Measurements from ENCODE around the gene GOLIM4. TPM values are rescaled to one million over a fixed set of nuclear protein-coding genes. Genes with fewer than 3 reads are reported as not detected.

The GOLIM4 gene
- total and polyA plus RNA-seq, 2 donors = 32.4 to 60.2 TPM

DNA sequence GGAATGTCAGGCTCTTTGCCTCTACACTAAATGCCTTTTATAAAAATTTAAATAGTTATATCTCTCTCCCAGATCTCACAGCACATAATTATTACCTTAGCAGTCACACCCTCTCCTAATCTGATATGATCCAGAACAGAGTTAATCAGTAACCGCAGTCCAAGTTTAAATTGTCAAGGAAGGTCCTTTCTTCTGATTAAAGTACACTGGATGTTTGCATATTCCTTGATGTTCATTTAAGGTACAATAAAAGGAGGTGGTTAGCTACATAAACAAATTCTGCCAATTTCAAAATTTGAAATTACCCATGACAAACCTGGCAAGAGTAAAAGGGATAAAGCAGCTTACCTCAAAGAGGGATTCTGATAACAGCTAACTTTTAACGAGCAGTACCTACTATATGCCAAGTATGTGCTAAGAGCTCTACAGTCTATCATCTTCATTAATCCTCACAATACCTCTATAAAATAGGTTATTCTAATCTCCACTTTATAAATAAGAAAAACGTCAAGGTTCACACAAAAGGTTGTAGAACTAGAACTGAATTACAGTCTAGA lies 4.3 kb downstream of the GOLIM4 start:
- WGBS = 43% methylated on average over 3 of the region's 3 CpGs
- no peaks in the 10 kb centered on the region for H3K36me3 ChIP-seq (ENCODE audit: insufficient read depth)
- no peak overlapping the region for H3K4me3 ChIP-seq (ENCODE audit: low read depth, low read length)
- no peak overlapping the region for H3K27ac ChIP-seq (ENCODE audit: low read depth)
- peaks cover 2% of the 10 kb centered on the region for H3K4me1 ChIP-seq (ENCODE audit: insufficient read depth)
- DNase-seq (ENCODE audit: extremely low spot score) = no peak

DNA sequence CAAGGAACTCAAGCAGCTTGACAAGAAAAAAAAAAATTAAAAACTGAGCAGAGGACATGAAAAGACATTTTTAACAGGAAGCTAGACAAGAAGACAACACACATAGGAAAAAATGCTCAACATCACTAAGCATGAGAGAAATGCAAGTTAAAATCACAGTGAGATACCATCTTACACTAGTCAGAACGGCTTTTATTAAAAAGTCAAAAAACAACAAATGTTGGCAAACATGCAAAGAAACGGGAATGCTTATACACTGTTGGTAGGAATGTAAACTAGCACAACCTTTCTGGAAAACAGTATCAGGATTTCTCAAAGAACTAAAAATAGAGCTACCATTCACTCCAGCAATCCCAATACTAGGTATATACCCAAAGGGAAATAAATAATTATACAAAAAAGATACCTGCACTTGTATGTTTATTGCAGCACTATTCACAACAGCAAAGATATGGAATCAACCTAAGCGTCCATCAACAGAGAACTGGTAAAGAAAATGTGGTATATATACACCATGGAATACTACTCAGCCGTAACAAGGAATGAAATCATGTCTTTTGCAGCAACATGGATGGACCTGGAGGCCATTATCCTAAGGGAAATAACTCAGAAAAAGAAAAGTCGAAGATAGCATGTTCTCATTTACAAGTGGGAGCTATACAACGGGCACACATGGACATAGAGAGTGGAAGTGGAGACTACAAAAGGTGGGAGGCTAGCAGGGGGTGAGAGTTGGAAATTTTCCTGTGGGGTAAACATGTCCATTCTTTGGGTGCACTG lies 5.2 kb downstream of the GOLIM4 start:
- no peak overlapping the region for H3K27ac ChIP-seq (ENCODE audit: low read depth)
- no peak for DNase-seq (ENCODE audit: extremely low spot score)
- peaks cover 2% of the 10 kb centered on the region for H3K4me1 ChIP-seq (ENCODE audit: insufficient read depth)
- WGBS = 66% methylated on average over 6 of the region's 6 CpGs
- H3K36me3 ChIP-seq (ENCODE audit: insufficient read depth) = no peaks in the 10 kb centered on the region
- no peak overlapping the region for H3K4me3 ChIP-seq (ENCODE audit: low read depth, low read length)

DNA sequence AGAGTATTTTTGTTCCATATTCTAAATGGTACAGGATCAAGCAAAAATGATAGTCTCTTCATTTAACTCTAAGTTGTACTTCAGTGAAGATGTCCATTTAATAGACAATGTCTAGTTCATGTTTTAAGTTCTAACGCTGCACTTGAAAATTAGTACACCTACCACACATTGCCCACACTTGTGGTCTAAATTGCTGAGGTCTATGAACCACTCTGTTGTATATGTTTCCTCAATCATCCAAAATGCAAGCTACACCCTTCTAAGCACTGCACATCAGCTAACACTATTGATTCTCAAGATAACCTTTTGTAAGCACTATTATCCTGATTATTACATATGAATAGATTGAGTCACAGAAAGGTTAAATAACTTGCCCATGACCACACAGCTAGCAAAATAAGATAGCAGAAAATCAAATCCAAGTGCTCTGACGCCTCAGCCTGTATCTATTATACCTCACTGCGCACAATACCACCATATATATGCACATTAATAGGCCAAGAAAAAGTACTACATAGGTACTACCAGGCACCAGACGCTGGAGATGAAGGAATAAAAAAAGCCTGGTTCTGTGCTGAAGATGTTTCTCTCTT lies 6.4 kb downstream of the GOLIM4 start:
- Histone ChIP-seq H3K36me3 (ENCODE audit: insufficient read depth) (no peaks in the 10 kb centered on the region), H3K27ac (ENCODE audit: low read depth) (no peak overlapping the region), H3K4me3 (ENCODE audit: low read depth, low read length) (no peak overlapping the region), H3K4me1 (ENCODE audit: insufficient read depth) (peaks cover 2% of the 10 kb centered on the region)
- DNase-seq (ENCODE audit: extremely low spot score) = no peak
- WGBS = 92% methylated on average over 4 of the region's 4 CpGs

DNA sequence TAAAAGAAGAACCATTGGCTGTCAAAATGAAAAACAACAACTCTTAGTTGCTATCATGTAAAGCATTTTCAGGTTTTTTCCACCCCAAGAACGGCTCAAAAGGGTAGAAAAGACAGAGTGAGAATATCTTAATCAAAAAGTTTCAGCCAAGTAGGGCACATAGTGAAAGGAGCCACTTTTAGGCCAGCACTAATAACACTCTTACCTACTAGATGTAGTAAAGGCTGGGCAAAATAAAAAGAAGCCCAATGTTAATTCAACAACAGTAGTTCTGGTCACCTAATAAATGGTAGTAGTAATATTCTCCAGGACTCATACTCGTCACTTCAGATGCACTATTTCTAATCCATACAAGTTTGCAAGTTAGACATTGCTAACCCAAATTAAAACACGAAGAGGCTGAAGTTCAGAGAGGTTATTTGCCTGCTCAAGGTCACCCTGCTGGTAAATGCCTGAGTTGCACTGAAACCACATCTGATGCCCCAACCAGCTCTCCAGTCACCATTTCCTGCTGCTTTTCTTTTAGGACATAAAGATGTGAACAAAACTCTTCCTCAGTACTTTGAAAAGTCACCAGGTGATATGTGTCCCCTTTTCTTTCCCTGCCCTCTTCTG lies 7.5 kb downstream of the GOLIM4 start:
- Histone ChIP-seq H3K27ac (ENCODE audit: low read depth) (no peak overlapping the region), H3K36me3 (ENCODE audit: insufficient read depth) (no peaks in the 10 kb centered on the region), H3K4me3 (ENCODE audit: low read depth, low read length) (no peak overlapping the region), H3K4me1 (ENCODE audit: insufficient read depth) (peaks cover 2% of the 10 kb centered on the region)
- WGBS = 72% methylated on average over 3 of the region's 3 CpGs
- DNase-seq (ENCODE audit: extremely low spot score) = no peak

DNA sequence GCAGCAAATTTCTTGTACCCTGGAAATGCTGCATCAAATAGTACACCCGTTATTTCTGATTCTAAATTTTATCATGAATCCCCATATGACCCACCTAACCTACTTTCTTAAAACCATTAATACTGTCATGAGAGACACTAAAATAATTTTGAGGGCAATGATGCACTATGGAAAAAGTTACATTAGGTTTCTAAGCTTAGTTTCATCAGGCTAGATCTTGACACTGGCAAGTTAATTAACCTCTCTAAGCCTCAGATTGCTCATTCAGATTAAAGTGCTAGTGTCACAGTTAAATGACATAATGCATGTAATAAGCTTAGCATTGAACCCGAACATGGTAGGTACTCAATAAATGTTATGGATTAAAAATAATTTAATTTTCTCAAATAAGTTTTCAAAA lies 8.2 kb downstream of the GOLIM4 start:
- no peak overlapping the region for H3K4me3 ChIP-seq (ENCODE audit: low read depth, low read length)
- no peak overlapping the region for H3K27ac ChIP-seq (ENCODE audit: low read depth)
- 83% methylated on average over 2 of the region's 2 CpGs for WGBS
- H3K36me3 ChIP-seq (ENCODE audit: insufficient read depth) = no peaks in the 10 kb centered on the region
- H3K4me1 ChIP-seq (ENCODE audit: insufficient read depth) = peaks cover 2% of the 10 kb centered on the region
- no peak for DNase-seq (ENCODE audit: extremely low spot score)

GRCh38 chr3:168086541-168087260 lies 9.0 kb downstream of the GOLIM4 start:
- H3K27ac ChIP-seq (ENCODE audit: low read depth) = no peak overlapping the region
- no peaks in the 10 kb centered on the region for H3K36me3 ChIP-seq (ENCODE audit: insufficient read depth)
- H3K4me3 ChIP-seq (ENCODE audit: low read depth, low read length) = no peak overlapping the region
- no peak for DNase-seq (ENCODE audit: extremely low spot score)
- H3K4me1 ChIP-seq (ENCODE audit: insufficient read depth) = no peaks in the 10 kb centered on the region
- WGBS = 86% methylated on average over 3 of the region's 3 CpGs

DNA sequence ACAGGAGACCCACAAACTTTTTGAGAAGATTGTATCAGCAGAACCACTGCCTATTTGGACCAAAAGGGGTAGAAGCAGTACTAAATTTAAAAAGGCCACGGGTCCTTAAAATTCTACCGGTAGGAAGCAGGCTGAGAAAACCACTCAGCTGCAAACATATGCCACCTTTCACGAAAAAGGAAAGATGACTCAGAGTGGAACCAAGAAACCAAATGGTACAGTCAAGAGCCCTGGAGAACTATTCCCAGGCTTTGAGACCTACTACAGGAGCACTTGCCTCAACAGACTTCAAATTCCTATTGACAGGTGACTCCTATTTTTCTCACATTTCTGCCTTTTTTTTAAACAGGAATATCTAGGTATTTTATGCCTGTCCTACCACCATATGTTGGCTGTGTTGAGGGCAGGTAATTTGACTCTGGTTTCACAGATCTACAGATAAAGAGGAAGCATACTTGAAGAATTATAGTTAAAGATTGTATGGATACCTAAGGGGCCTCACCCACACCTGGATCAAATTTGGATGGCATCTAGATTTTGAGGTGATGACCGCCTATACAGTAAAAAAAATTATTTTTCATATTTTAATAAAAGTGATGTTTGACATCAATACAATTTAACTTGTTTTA lies 10.1 kb downstream of the GOLIM4 start:
- H3K27ac ChIP-seq (ENCODE audit: low read depth) = no peak overlapping the region
- WGBS = 91% methylated on average over 4 of the region's 4 CpGs
- no peaks in the 10 kb centered on the region for H3K4me1 ChIP-seq (ENCODE audit: insufficient read depth)
- H3K36me3 ChIP-seq (ENCODE audit: insufficient read depth) = no peaks in the 10 kb centered on the region
- H3K4me3 ChIP-seq (ENCODE audit: low read depth, low read length) = no peak overlapping the region
- DNase-seq (ENCODE audit: extremely low spot score) = no peak

DNA sequence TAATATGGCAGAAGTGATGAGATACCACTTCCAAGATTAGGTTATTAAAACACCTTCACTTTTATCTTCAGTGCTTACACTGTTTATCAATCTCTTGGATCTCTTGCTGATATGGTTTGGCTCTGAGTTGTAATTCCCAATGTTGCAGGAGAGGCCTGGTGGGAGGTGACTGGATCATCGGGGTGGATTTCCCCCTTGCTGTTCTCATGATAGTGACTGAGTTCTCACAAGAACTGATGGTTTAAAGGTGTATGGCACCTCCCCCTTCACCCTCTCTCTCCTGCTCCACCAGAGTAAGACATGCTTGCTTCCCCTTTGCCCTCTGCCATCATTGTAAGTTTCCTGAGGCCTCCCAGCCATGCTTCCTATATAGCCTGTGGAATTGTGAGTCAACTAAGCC lies 11.8 kb downstream of the GOLIM4 start:
- Histone ChIP-seq H3K4me3 (ENCODE audit: low read depth, low read length) (no peak overlapping the region), H3K36me3 (ENCODE audit: insufficient read depth) (no peaks in the 10 kb centered on the region), H3K27ac (ENCODE audit: low read depth) (no peak overlapping the region), H3K4me1 (ENCODE audit: insufficient read depth) (no peaks in the 10 kb centered on the region)
- WGBS = 72% methylated on average over 1 of the region's 1 CpG
- DNase-seq (ENCODE audit: extremely low spot score) = no peak

DNA sequence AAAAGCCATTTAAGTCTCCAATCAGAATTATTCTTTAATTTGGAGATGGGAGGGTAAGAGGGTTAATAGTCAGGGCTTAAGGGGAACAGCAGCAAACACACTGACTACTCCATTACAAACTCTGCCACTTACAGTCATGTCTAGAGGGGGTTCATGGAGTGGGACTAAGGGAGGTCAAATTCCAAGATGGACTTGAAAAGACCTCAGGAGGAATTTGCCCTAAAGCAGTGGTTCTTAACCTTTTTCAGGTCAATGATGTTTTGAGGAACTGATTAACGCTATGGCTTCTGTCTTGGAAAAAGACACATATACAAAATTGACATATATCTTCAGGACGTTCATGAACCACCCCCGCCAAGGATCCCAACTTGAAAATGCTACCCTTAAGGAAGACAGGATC lies 13.9 kb downstream of the GOLIM4 start:
- Histone ChIP-seq H3K27ac (ENCODE audit: low read depth) (no peak overlapping the region), H3K36me3 (ENCODE audit: insufficient read depth) (no peaks in the 10 kb centered on the region), H3K4me3 (ENCODE audit: low read depth, low read length) (no peak overlapping the region), H3K4me1 (ENCODE audit: insufficient read depth) (no peaks in the 10 kb centered on the region)
- no peak for DNase-seq (ENCODE audit: extremely low spot score)
- WGBS = 89% methylated on average over 3 of the region's 3 CpGs

DNA sequence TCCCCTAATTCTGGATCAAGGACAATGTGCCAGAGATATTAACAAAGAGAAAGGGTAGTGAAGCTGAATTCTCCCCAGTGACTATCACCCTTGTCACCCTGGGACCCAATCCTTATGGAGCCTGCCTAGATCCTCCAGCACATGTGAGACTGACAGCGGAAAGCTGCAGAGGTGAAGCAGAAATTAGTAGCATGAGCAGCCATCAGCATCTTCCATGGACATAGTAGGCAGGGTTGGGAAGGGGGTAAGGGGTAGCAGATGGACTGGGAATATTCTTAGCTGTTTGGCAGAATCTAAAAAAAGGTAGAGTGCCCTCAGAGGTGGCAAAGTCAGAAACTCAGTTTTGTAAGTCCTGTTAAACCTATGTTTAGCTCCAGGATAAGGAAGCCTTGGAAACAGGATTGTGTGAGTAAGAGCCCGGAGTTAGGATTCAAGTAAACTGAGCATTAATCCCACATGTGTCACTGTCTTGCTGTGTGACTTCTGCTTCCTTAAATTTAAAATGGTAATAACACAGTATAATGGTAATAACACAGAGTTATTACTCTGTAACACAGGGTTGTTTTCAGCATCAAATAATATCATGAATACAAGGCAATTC lies 14.5 kb downstream of the GOLIM4 start:
- Histone ChIP-seq H3K36me3 (ENCODE audit: insufficient read depth) (no peaks in the 10 kb centered on the region), H3K27ac (ENCODE audit: low read depth) (no peak overlapping the region), H3K4me3 (ENCODE audit: low read depth, low read length) (no peak overlapping the region), H3K4me1 (ENCODE audit: insufficient read depth) (no peaks in the 10 kb centered on the region)
- no peak for DNase-seq (ENCODE audit: extremely low spot score)
- WGBS = 63% methylated on average over 2 of the region's 2 CpGs

DNA sequence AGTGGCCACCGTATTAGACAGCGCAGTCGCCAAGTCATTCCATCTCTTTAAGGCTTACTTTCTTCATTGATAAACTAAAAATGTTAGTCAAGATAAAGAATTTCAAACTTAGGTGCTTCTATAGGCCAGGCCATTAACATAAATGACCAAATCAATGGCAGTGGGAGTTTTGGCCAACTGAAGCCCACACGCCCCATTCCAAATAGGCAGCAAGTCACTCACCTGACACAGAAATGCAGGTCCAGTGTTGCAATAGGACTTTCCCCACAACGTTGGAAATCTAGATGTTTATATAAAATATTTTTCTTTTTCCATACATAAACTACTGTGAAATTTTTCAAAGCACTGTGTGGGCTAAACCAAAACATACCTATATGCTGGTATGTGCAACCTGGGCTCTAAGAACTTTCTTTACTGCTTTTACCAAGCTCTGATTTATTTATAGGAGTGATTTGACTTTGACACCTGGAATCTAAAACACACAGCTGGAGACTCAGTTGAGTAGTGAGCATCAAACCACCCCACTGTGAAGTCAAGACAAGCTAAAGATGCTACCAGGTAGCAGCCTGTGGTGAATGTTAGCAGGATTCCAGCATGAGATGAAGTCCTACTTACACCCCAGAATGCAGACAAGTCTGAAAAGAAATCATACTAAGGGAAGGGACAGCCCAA lies 15.1 kb downstream of the GOLIM4 start:
- WGBS = 78% methylated on average over 5 of the region's 5 CpGs

DNA sequence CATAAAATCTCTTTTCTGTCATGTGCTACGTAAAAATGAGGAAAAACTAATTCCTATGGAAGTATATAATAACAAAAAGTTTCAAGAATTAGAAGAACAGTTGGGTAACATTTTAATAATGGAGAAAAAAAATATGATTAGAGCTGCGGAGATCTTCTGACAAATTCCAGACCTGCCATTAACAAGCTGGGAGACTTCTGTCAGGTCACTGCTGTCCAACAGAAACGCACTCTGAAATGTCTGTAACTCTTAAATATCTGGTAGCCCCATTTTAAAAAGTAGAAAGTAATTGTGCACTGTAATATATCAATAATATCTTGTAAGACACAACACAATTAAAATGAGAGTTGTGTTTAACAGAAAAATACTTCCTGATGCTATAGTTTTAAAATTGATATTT lies 15.7 kb downstream of the GOLIM4 start:
- Histone ChIP-seq H3K36me3 (ENCODE audit: insufficient read depth) (no peaks in the 10 kb centered on the region), H3K27ac (ENCODE audit: low read depth) (no peak overlapping the region), H3K4me3 (ENCODE audit: low read depth, low read length) (no peak overlapping the region), H3K4me1 (ENCODE audit: insufficient read depth) (no peaks in the 10 kb centered on the region)
- 73% methylated on average over 3 of the region's 3 CpGs for whole genome bisulfite sequencing
- DNase-seq (ENCODE audit: extremely low spot score) = no peak

More for the DNA sequence above, 15.1 kb downstream of the GOLIM4 start:
- Histone ChIP-seq H3K4me1 (ENCODE audit: insufficient read depth) (no peaks in the 10 kb centered on the region), H3K36me3 (ENCODE audit: insufficient read depth) (no peaks in the 10 kb centered on the region), H3K4me3 (ENCODE audit: low read depth, low read length) (no peak overlapping the region), H3K27ac (ENCODE audit: low read depth) (no peak overlapping the region)
- DNase-seq (ENCODE audit: extremely low spot score) = no peak

Data from urinary bladder (tissue), 4 donors.